ENCODE results near the gene CALN1.

DNA sequence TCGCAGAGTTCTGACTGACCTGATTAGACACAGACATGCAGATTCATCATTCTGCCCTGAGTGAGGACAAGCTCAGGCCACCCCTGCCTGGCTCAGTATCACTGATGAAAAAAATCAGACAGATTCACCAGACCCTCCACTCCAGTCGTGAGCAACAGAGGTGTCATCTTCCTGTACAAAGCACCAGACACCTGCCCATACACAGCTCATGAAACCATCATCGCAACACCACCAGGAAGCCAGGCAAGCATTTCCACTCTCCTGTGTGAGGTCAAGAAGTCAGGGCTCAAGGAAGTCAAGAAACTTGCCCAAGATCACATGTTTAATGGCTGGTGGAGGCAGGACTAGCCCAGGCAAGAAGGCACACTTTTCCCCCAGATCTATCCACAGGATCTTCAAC, 163.0 kb downstream of the CALN1 start:
- no peak for TF ChIP-seq EZH2 (IDR thresholded peaks at IDR 0.05; ENCODE audit: low read length)
- TF ChIP-seq, protein P1, sequence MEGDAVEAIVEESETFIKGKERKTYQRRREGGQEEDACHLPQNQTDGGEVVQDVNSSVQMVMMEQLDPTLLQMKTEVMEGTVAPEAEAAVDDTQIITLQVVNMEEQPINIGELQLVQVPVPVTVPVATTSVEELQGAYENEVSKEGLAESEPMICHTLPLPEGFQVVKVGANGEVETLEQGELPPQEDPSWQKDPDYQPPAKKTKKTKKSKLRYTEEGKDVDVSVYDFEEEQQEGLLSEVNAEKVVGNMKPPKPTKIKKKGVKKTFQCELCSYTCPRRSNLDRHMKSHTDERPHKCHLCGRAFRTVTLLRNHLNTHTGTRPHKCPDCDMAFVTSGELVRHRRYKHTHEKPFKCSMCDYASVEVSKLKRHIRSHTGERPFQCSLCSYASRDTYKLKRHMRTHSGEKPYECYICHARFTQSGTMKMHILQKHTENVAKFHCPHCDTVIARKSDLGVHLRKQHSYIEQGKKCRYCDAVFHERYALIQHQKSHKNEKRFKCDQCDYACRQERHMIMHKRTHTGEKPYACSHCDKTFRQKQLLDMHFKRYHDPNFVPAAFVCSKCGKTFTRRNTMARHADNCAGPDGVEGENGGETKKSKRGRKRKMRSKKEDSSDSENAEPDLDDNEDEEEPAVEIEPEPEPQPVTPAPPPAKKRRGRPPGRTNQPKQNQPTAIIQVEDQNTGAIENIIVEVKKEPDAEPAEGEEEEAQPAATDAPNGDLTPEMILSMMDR (optimal IDR thresholded peaks at IDR 0.05 in 1 of 3, IDR thresholded peaks at IDR 0.05 in 1 of 3, conservative IDR thresholded peaks at IDR 0.05 in 1 of 3; ENCODE audit: extremely low read depth in 1 of 3, insufficient read depth in 2 of 3, low read length in 3 of 3), result no peak
